Activated CD4-positive, alpha-beta T cell treated with anti-CD3 and anti-CD28 coated beads, Interleukin-2, amount 50 U/mL, for 24 hours (primary cell): ENCODE data around the gene ZFHX3.
"Not testable (repeated sequence)": the region's sequence is repeated elsewhere in the genome, so short reads cannot be mapped to it uniquely, and the experiment has no call there.

Experiments used
- DNase-seq, 2 donors: peaks; one replicate each; pipeline ENCODE4 v3.0.0-alpha.2; 2020; ENCODE audit warnings: low read depth in 1 of 2, low spot score in 1 of 2

The ZFHX3 gene

GRCh38 chr16:73047536-73048291, at the start of gene ZFHX3:
Gene ZFHX3 (minus strand): TSS chr16:73048128. CDS start chr16:72960145, 87,983 bp downstream.
- no peak for DNase-seq

- no peak for DNase-seq
Observed at GRCh38 chr16:73096510-73096909, 48.6 kb upstream of the ZFHX3 start.

- no peak for DNase-seq
Observed at GRCh38 chr16:73095885-73096421, 48.0 kb upstream of the ZFHX3 start.

- no peak for DNase-seq
Observed at GRCh38 chr16:73095142-73095820, 47.4 kb upstream of the ZFHX3 start.

GRCh38 chr16:73094371-73094770, 46.4 kb upstream of the ZFHX3 start:
- DNase-seq: no peak

- DNase-seq: no peak
Observed at GRCh38 chr16:73093146-73094144, 45.5 kb upstream of the ZFHX3 start.

GRCh38 chr16:73092236-73092781, 44.4 kb upstream of the ZFHX3 start:
- no peak for DNase-seq

GRCh38 chr16:73091174-73091573, 43.2 kb upstream of the ZFHX3 start:
- DNase-seq: no peak

GRCh38 chr16:73089420-73089819, 41.5 kb upstream of the ZFHX3 start:
- no peak for DNase-seq

- DNase-seq: no peak
Observed at GRCh38 chr16:73086108-73086507, 38.2 kb upstream of the ZFHX3 start.

- DNase-seq: no peak
Observed at GRCh38 chr16:73083271-73083670, 35.3 kb upstream of the ZFHX3 start.

- DNase-seq: not testable (repeated sequence)
Observed at GRCh38 chr16:73082634-73083051, 34.7 kb upstream of the ZFHX3 start.

- no peak for DNase-seq
Observed at GRCh38 chr16:73080931-73081330, 33.0 kb upstream of the ZFHX3 start.

GRCh38 chr16:73076324-73076810, 28.4 kb upstream of the ZFHX3 start:
- DNase-seq: no peak

GRCh38 chr16:73074382-73074781, 26.5 kb upstream of the ZFHX3 start:
- no peak for DNase-seq

GRCh38 chr16:73072051-73072450, 24.1 kb upstream of the ZFHX3 start:
- not testable (repeated sequence) for DNase-seq

GRCh38 chr16:73071131-73071940, 23.4 kb upstream of the ZFHX3 start:
- DNase-seq: no peak

- no peak for DNase-seq
Observed at GRCh38 chr16:73069581-73070262, 21.8 kb upstream of the ZFHX3 start.
